Measurements from ENCODE around the gene PCDHA6.

Gene PCDHA6

GRCh38 chr5:140794595-140795258 lies 33.0 kb upstream of the PCDHA6 start, which contains the start of gene PCDHA2:
Gene PCDHA2, plus strand, starts transcription at chr5:140794852.
- TF ChIP-seq EGR1 (IDR thresholded peaks at IDR 0.05) (no peak), RAD21 (IDR thresholded peaks at IDR 0.05; ENCODE audit: low read depth) (peak; percentile 29)

GRCh38 chr5:140795259-140795641 lies 32.5 kb upstream of the PCDHA6 start:
- TF ChIP-seq YY1 (IDR thresholded peaks at IDR 0.05; ENCODE audit: low read depth) (no peak), EGR1 (IDR thresholded peaks at IDR 0.05) (no peak)

DNA sequence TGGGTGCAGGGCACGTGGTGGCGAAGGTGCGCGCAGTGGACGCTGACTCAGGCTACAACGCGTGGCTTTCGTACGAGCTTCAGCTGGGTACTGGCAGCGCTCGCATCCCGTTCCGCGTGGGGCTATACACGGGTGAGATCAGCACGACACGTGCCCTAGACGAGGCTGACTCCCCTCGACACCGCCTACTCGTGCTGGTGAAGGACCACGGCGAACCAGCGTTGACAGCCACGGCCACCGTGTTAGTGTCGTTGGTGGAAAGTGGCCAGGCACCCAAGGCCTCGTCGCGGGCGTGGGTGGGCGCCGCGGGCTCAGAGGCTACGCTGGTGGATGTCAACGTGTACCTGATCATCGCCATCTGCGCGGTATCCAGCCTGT lies 31.1 kb upstream of the PCDHA6 start:
- TF ChIP-seq NFIC (IDR thresholded peaks at IDR 0.05) (no peak), TCF12 (IDR thresholded peaks at IDR 0.05; ENCODE audit: low read depth) (no peak), REST (IDR thresholded peaks at IDR 0.05; ENCODE audit: low read depth) (no peak)
- TF ChIP-seq, protein P1, sequence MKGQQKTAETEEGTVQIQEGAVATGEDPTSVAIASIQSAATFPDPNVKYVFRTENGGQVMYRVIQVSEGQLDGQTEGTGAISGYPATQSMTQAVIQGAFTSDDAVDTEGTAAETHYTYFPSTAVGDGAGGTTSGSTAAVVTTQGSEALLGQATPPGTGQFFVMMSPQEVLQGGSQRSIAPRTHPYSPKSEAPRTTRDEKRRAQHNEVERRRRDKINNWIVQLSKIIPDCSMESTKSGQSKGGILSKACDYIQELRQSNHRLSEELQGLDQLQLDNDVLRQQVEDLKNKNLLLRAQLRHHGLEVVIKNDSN (IDR thresholded peaks at IDR 0.05): no peak

DNA sequence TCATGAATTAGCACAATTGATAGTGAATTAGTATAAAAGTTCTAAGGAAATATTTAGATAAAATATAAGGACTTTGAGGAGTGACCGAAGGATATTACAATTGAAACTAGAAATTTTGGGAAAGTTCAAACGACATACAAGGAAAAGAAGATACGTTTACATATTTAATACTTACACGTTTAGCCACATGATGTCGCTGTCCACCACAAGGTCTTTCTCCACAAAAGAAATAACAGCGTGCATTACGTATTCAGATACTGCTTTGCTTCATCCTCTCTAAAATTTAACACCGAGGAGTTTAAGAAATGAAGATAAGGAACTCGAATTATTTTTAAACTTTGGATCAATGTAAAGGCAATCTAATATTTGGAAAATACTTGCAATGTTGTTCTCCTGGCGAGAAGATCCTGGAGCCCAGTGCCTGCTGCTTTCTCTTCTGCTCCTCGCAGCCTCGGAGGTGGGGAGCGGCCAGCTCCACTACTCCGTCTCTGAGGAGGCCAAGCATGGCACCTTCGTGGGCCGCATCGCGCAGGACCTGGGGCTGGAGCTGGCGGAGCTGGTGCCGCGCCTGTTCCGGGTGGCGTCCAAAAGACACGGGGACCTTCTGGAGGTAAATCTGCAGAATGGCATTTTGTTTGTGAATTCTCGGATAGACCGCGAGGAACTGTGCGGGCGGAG lies 26.8 kb upstream of the PCDHA6 start, which contains the start of gene PCDHA3:
Gene PCDHA3, plus strand, starts transcription at position 242 of the 678 bp plus-strand sequence.
- TF ChIP-seq YY1 (IDR thresholded peaks at IDR 0.05; ENCODE audit: low read depth) (no peak), CEBPB (IDR thresholded peaks at IDR 0.05) (no peak), TAF1 (IDR thresholded peaks at IDR 0.05; ENCODE audit: low read depth) (no peak), TCF12 (IDR thresholded peaks at IDR 0.05; ENCODE audit: low read depth) (no peak), ZBTB7A (IDR thresholded peaks at IDR 0.05; ENCODE audit: low read depth) (no peak), CREB1 (IDR thresholded peaks at IDR 0.05; ENCODE audit: low read depth) (no peak), EGR1 (IDR thresholded peaks at IDR 0.05) (no peak), REST (IDR thresholded peaks at IDR 0.05; ENCODE audit: low read depth) (no peak), TEAD4 (IDR thresholded peaks at IDR 0.05) (no peak), EP300 (IDR thresholded peaks at IDR 0.05; ENCODE audit: borderline replicate concordance) (no peak), RAD21 (IDR thresholded peaks at IDR 0.05; ENCODE audit: low read depth) (no peak), MAX (IDR thresholded peaks at IDR 0.05) (no peak), NFIC (IDR thresholded peaks at IDR 0.05) (no peak), FOXM1 (IDR thresholded peaks at IDR 0.05; ENCODE audit: borderline replicate concordance, low read depth) (no peak)
- TF ChIP-seq, protein P1 (IDR thresholded peaks at IDR 0.05): no peak

GRCh38 chr5:140801494-140801841 lies 26.3 kb upstream of the PCDHA6 start:
- TF ChIP-seq TEAD4 (IDR thresholded peaks at IDR 0.05): no peak
- no peak for TF ChIP-seq EGR1 (IDR thresholded peaks at IDR 0.05)
- TF ChIP-seq MAX (IDR thresholded peaks at IDR 0.05): no peak
- TF ChIP-seq TAF1 (IDR thresholded peaks at IDR 0.05; ENCODE audit: low read depth): no peak
- no peak for TF ChIP-seq EP300 (IDR thresholded peaks at IDR 0.05; ENCODE audit: borderline replicate concordance)
- TF ChIP-seq RAD21 (IDR thresholded peaks at IDR 0.05; ENCODE audit: low read depth): no peak
- no peak for TF ChIP-seq ZBTB7A (IDR thresholded peaks at IDR 0.05; ENCODE audit: low read depth)
- TF ChIP-seq REST (IDR thresholded peaks at IDR 0.05; ENCODE audit: low read depth): no peak
- TF ChIP-seq CEBPB (IDR thresholded peaks at IDR 0.05): no peak
- TF ChIP-seq FOXM1 (IDR thresholded peaks at IDR 0.05; ENCODE audit: borderline replicate concordance, low read depth): no peak
- TF ChIP-seq, protein P1 (IDR thresholded peaks at IDR 0.05): no peak
- no peak for TF ChIP-seq YY1 (IDR thresholded peaks at IDR 0.05; ENCODE audit: low read depth)
- TF ChIP-seq CREB1 (IDR thresholded peaks at IDR 0.05; ENCODE audit: low read depth): no peak
- no peak for TF ChIP-seq TCF12 (IDR thresholded peaks at IDR 0.05; ENCODE audit: low read depth)
- no peak for TF ChIP-seq NFIC (IDR thresholded peaks at IDR 0.05)

Measured in Ishikawa (cell line).